ENCODE data around the gene DRC1.
"Not testable (repeated sequence)": the region's sequence is repeated elsewhere in the genome, so short reads cannot be mapped to it uniquely, and the experiment has no call there.

DNA sequence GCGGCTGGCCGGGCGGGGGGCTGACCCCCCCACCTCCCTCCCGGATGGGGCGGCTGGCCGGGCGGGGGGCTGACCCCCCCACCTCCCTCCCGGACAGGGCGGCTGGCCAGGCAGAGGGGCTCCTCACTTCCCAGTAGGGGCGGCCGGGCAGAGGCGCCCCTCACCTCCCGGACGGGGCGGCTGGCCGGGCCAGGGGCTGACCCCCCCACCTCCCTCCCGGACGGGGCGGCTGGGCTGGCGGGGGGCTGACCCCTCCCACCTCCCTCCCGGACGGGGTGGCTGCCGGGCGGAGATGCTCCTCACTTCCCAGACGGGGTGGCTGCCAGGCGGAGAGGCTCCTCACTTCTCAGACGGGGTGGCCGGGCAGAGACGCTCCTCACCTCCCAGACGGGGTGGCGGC, 30.8 kb upstream of the DRC1 start:
- TF ChIP-seq CTCF (conservative IDR thresholded peaks at IDR 0.05; ENCODE audit: low read length); EZH2phosphoT487 (IDR thresholded peaks at IDR 0.05; ENCODE audit: borderline replicate concordance, low read depth, low read length): not testable (repeated sequence)
